Activated T-cell treated with anti-CD3 and anti-CD28 coated beads, Interleukin-2, amount 50 U/mL, for 48 hours (primary cell): ENCODE data around the gene TMEM131L.
"Not testable (repeated sequence)": the region's sequence is repeated elsewhere in the genome, so short reads cannot be mapped to it uniquely, and the experiment has no call there.

Experiments
- DNase-seq, 2 experiments: peaks; one replicate each; pipeline ENCODE4 v3.0.0-alpha.2; 2020

Gene TMEM131L

DNA sequence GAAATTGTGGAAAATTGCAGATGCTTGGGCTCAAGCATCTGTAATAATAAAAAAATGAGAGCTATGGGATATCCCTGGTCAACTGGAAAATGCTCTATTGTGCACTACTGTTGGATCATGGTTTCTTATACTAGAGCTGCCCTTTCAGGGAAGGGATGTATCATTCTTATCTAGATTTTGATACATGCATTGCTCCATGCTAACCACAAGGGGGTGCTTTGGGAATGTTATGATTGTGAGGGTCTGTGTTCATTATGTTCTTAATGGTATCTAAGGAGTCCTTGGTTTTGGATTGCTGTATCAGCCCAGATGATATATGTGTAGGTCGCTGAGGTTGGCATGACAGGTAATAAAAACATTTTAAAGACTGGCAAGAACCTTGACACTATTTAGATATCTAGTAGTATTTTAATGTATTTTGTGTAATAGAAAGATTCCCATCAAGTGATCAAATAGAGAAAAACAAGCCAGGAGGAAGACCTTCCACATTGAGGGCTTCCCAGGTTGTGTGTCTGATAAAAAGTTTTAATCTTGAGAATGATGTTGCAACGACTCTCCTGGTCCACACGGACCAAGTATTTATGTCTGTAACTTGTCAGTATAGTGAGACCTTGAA is 168.7 kb downstream of the TMEM131L start:
- no peak for DNase-seq

GRCh38 chr4:153635846-153636245 is 169.7 kb downstream of the TMEM131L start:
- DNase-seq: no peak

DNA sequence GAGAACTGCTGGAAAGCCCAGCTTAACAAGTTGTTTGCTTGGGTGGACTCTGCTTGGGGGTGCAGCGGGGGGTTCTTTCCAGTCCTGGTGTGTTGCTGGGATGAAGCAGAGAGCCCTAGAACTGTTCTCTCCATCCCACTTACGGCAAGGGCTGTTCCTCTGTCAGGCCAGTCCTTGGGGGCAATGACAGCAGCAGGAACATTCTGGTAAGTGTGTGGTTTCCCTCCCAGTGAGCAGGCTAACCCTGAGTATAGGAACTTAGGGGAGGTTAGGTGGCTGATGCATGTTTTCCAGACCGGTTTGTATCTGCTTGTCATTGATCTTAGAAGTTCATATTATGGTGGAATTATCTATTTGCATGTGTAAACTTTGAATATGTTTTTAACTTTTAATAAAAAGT is 171.0 kb downstream of the TMEM131L start:
- no peak for DNase-seq

DNA sequence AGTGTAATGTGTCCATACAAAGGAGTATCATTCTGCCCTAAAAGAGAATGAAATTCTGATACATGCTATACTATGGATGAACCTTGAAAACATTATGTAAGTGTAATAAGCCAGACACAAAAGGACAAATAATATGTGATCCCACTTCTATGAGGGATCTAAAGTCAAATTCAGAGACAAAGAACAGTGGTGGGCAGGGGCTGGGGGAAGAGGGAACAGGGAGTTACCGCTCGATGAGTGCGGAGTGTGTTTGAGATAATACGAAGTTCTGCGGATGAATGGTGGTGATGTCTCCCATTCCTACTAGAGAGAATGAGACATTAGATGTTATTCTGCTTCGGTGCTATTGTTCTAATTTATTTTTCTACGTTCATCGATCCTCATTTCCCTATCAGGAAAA is 171.9 kb downstream of the TMEM131L start:
- no peak for DNase-seq

DNA sequence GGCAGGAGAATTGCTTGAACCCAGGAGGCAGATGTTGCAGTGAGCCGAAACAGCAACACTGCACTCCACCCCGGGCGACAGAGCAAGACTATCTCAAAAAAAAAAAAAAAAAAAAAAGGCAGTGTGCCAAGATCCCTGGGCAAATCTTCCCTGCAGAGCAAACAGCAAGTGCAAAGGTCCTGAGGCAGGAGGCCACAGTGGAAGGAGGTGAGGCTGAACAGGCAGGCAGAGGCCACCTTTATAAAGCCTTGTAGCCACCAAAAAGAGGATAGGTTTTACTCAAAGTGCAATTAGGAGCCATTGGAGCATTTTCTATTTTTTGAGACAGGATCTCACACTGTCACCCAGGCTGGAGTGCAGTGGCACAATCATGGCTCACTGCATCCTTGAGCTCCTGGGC is 172.8 kb downstream of the TMEM131L start:
- no peak for DNase-seq

DNA sequence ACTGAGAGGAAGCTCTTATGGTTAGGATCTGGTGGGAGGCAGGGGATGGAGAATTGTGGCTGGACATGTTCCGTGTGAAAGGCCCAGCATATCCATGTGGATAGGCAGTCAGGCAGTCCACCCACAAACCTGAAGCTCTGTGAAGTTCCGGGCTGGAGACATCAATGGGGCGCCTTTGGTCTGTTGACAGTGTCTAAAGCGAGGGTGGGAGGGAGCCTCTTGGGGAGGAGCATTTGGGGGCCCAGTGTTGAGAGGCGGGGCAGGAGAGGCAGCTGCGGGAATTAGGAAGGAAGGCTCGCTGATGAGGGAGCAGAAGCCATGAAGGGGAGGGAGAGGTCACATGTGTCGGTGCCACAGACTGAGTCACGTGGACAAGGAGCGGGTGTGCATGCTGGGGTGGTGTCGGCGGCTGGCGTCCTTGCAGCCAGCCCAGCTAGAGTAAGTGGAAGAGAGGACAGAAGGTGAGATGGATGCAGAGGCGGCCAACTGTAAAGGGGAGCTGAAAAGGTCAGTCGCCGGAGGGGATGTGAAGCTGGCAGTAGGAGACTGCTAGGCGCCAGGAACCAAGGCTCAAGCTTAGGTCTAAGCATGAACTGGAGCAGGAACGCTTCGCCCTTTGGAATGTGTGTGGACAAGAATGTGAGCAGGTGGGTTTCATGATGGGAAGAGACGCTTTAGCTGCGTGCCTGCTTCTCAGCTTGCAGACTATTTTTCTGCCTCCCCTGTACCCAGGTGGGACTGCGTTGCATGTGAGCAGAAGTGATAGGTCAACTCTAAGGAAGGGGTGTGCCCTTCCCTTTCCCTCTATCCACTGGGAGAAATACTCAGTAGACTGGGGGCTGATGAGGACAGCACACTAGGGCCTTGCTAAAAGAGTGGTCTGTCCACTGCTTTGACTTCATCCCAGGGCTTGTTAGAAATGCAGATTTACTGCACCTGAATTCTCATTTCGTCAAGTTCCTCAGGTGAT is 174.0 kb downstream of the TMEM131L start:
- DNase-seq: no peak

DNA sequence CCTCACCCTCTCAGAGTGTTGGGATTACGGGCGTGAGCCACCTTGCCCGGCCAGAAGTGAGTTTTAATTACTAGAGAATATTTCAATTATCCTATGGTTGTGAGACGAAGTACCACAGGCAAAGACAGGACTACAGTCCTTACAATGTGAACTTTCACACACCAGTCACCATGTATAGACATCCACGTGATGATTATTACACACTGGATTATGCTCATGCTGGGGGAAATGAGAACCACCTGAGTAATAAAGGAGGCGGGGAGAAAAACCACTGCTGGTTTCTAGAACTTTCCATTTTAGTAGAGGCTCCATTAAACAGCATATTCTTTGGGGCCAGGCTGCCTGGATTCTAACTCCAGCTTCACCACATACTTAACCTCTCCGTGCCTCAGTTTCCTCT is 175.4 kb downstream of the TMEM131L start:
- no peak for DNase-seq

GRCh38 chr4:153643406-153644383 is 177.5 kb downstream of the TMEM131L start:
- DNase-seq: no peak

DNA sequence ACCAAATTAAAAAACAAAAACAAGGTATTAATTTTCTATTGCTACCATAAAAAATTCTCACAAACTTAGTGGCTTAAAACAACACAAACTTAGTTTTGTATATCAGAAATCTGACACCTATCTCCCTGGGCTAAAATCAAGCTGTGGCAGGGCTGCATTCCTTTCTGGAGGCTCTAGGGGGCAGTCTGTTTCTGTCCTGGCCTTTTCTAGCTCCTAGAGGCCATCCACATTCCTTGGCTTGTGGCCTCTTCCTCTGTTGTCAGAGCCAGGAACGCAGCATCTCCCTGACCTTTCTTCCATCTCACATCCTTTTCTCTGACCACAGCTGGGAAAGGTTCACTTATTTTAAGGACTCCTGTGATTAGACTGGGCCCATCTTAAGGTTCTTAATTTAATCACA is 179.0 kb downstream of the TMEM131L start:
- DNase-seq: no peak

DNA sequence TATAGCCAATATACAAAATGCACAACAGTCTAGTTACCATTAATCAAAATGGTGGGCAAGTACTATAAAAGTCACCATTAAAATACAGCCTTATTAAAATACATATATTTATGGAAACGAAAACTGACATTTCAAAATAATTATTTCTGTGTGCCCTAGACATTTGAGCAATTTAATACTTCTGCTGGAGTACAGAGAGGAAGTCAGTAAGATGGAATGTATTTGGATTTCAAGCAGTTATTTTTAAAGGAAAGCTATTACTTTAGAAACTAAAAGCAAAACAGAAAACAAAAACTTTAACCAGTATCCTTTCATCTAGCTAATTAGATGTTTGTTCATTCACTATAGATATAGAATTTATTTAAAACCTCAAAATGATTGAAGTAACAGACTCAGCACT is 180.1 kb downstream of the TMEM131L start:
- no peak for DNase-seq

DNA sequence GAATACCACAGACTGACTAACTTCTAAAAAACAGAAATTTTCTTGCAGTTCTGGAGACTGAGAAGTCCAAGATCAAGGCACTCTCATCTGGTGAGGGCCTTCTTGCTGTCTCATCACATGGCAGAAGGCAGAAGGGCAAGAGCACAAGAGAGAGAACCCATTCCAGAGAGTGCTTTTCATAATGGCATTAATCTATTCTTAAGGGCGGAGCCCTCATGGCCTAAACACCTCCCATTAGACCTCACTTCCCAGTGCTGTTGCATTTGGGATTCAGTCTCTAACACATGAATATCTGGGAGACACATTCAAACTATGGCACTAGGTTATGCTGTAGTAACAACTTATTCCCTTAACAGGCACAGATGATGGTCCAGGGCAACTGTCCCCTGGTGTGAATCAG is 180.8 kb downstream of the TMEM131L start:
- DNase-seq: no peak

DNA sequence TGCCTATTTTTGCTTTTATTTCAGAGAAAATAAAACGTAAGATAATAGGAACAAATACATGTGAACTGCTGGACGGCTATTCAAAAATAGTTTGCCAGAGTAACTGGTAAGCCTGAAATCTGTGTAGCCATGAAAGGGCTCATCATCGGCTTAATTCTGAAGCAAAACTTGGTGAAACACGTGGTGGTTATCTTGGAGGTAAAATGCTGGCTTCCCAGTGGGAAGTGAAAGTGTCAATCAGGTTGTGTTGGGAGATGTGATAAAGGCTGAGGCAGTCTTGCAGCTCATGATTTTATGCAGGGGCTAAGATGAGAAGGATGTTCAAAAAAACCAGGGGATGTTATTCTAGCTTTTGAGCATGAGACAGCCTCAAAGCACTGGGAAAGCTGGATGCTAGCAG is 181.8 kb downstream of the TMEM131L start:
- no peak for DNase-seq

- no peak for DNase-seq
Measured at GRCh38 chr4:153649572-153649991, 183.4 kb downstream of the TMEM131L start.

- no peak for DNase-seq
Measured at GRCh38 chr4:153651116-153651515, 185.0 kb downstream of the TMEM131L start.

DNA sequence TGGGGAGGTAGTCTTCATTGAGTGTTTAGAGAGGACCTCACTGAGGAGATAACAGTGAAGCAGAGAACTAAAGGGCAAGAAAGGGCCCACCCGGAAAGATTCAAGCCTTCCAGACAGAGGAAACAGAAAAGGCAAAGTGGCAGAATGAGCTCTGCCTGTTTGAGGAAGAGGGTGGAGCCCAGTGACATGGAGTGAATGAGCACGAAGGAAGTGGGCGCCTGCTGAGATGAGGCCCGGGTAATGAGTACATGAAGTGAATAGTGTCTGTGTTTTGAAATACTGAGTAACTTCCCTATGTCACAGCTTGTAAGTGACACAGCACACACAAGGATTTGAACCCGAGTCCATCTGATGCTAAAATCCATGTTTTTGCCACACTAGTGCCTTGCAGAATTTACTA is 185.4 kb downstream of the TMEM131L start:
- peak; percentile 58 to 68 for DNase-seq

- peak; percentile 43 to 48 for DNase-seq
Measured at GRCh38 chr4:153652051-153652784, 186.1 kb downstream of the TMEM131L start.

- no peak for DNase-seq
Measured at GRCh38 chr4:153655002-153655541, 188.9 kb downstream of the TMEM131L start.

DNA sequence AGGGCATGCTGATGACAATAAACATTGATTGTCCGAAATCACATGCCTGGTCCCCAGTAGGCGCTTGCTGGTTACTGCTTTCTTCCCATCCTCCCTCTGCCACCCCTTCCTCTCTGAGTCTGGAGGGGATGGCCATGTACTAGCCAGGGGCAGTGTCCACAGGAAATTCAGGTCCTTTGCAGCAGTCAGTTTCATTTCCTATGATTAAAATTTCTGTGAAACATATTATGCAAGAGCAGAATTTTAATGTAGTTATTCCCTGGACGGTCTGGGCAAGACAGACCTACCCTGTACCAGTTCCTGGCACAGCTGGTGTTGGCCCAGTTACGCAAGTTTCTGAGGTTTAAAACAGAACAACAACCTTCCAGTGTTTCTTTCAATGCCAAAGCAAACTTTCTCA is 189.8 kb downstream of the TMEM131L start:
- DNase-seq: no peak

- DNase-seq: no peak
Measured at GRCh38 chr4:153661215-153661822, 195.2 kb downstream of the TMEM131L start.

GRCh38 chr4:153661908-153662307 is 195.7 kb downstream of the TMEM131L start:
- DNase-seq: no peak

DNA sequence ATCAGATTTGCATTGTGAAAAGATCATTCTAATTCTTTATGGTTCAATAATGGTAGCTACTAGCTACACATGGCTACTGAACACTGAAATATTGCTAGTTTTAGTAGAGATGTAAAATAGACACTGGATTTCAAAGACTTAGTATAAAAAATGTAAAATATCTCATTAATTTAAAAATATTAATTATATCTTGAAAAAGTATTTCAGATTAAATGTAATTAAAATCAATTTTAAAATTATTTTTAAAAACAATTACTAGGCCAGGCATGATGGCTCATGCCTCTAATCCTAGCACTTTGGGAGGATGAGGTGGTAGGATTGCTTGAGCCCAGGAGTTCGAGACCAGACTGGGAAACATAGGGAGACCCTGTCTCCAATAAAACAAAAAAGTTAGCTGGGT is 197.5 kb downstream of the TMEM131L start:
- no peak for DNase-seq

DNA sequence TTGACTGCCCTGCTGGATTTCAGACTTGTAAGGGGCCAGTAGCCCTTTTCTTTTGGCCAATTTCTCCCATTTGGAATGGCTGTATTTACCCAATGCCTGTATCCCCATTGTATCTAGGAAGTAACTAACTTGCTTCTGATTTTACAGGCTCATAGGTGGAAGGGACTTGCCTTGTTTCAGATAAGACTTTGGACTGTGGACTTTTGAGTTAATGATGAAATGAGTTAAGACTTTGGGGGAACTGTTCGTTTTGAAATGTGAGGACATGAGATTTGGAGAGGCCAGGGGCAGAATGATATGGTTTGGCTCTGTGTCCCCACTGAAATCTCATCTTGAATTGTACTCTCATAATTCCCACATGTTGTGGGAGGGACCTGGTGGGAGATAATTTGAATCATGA is 200.3 kb downstream of the TMEM131L start:
- not testable (repeated sequence) for DNase-seq
